Trophoblast cell (in vitro differentiated cells and primary cell): ENCODE data around the gene BRF1.

Experiments
- DNase-seq, 2 donors: peaks; one replicate each; pipeline ENCODE4 v3.0.0-alpha.2; 2016
- H2AFZ ChIP-seq: 2 replicates; pipeline ENCODE4 v1.6.1; 2013; ENCODE audit warnings: low read length, moderate library complexity, mild to moderate bottlenecking; ENCODE audit not compliant: insufficient read depth, poor library complexity
- H2AK5ac ChIP-seq: 2 replicates; pipeline ENCODE4 v1.6.1; 2013; ENCODE audit warnings: mild to moderate bottlenecking, low read length
- H2BK120ac ChIP-seq: 2 replicates; pipeline ENCODE4 v1.6.1; 2013; ENCODE audit warnings: low read length, mild to moderate bottlenecking, moderate library complexity; ENCODE audit not compliant: insufficient read depth, poor library complexity
- H2BK12ac ChIP-seq: 2 replicates; pipeline ENCODE4 v1.6.1; 2013; ENCODE audit warnings: mild to moderate bottlenecking, low read length, moderate library complexity
- H2BK5ac ChIP-seq: 2 replicates; pipeline ENCODE4 v1.6.1; 2013; ENCODE audit warnings: low read length, low read depth, moderate library complexity, mild to moderate bottlenecking; ENCODE audit not compliant: poor library complexity
- H3K14ac ChIP-seq: 2 replicates; pipeline ENCODE4 v1.6.1; 2013; ENCODE audit warnings: mild to moderate bottlenecking, low read length
- H3K18ac ChIP-seq: 2 replicates; pipeline ENCODE4 v1.6.1; 2013; ENCODE audit warnings: mild to moderate bottlenecking, low read length
- H3K23ac ChIP-seq: 2 replicates; pipeline ENCODE4 v1.6.1; 2013; ENCODE audit warnings: low read length
- H3K27ac ChIP-seq: 2 replicates; pipeline ENCODE4 v1.5.1; 2013; ENCODE audit warnings: low read depth, mild to moderate bottlenecking, inconsistent platforms, low read length, moderate library complexity
- H3K27me3 ChIP-seq: 2 replicates; pipeline ENCODE4 v1.6.1; 2013; ENCODE audit warnings: inconsistent platforms, mild to moderate bottlenecking, low read length, moderate library complexity; ENCODE audit not compliant: insufficient read depth
- H3K36me3 ChIP-seq, 2 experiments: 1 replicate in 1 of 2; 2 replicates in 1 of 2; pipeline ENCODE4 v1.6.1; 2013; ENCODE audit warnings: low read length in 2 of 2, mild to moderate bottlenecking in 2 of 2, moderate library complexity in 1 of 2; ENCODE audit not compliant: insufficient read depth in 2 of 2, control insufficient read depth in 1 of 2
- H3K4ac ChIP-seq: 2 replicates; pipeline ENCODE4 v1.6.1; 2013; ENCODE audit warnings: low read depth, mild to moderate bottlenecking, low read length, moderate library complexity
- H3K4me1 ChIP-seq, 2 experiments: 1 replicate in 1 of 2; 2 replicates in 1 of 2; pipeline ENCODE4 v1.6.1; 2013; ENCODE audit warnings: low read length in 2 of 2, mild to moderate bottlenecking in 2 of 2, moderate library complexity in 1 of 2; ENCODE audit not compliant: insufficient read depth in 2 of 2, control insufficient read depth in 1 of 2
- H3K4me2 ChIP-seq: 2 replicates; pipeline ENCODE4 v1.6.1; 2013; ENCODE audit warnings: inconsistent platforms, mild to moderate bottlenecking, low read length, moderate library complexity
- H3K4me3 ChIP-seq: 2 replicates; pipeline ENCODE4 v1.5.1; 2013; ENCODE audit warnings: mild to moderate bottlenecking, low read depth, low read length, inconsistent platforms
- H3K79me1 ChIP-seq: one replicate; pipeline ENCODE4 v1.6.1; 2013; ENCODE audit warnings: low read length
- H3K79me2 ChIP-seq: 2 replicates; pipeline ENCODE4 v1.6.1; 2013; ENCODE audit warnings: low read length, mild to moderate bottlenecking; ENCODE audit not compliant: control insufficient read depth, insufficient read depth, poor library complexity
- H3K9ac ChIP-seq: 2 replicates; pipeline ENCODE4 v1.6.1; 2013; ENCODE audit warnings: mild to moderate bottlenecking, low read length
- H3K9me3 ChIP-seq: 2 replicates; pipeline ENCODE4 v1.6.1; 2013; ENCODE audit warnings: low read depth, mild to moderate bottlenecking, control low read depth, inconsistent platforms, low read length; ENCODE audit not compliant: insufficient read depth
- H4K12ac ChIP-seq: 2 replicates; pipeline ENCODE4 v1.6.1; 2013; ENCODE audit warnings: low read depth, mild to moderate bottlenecking, low read length, moderate library complexity
- H4K8ac ChIP-seq: 2 replicates; pipeline ENCODE4 v1.6.1; 2013; ENCODE audit warnings: low read depth, mild to moderate bottlenecking, low read length, moderate library complexity
- H4K91ac ChIP-seq: one replicate; pipeline ENCODE4 v1.6.1; 2013; ENCODE audit warnings: low read depth, mild to moderate bottlenecking, low read length, moderate library complexity
- WGBS: extraction: QIAGEN DNeasy Blood & Tissue Kit; methylation state at CpG from one replicate; pipeline ENCODE4 v1.1.7; 2013; ENCODE audit warnings: missing lambda C conversion rate; ENCODE audit not compliant: insufficient read length, insufficient coverage; ENCODE audit errors: extremely low coverage; 5-methylcytosine and 5-hydroxymethylcytosine counted together

Gene BRF1

DNA sequence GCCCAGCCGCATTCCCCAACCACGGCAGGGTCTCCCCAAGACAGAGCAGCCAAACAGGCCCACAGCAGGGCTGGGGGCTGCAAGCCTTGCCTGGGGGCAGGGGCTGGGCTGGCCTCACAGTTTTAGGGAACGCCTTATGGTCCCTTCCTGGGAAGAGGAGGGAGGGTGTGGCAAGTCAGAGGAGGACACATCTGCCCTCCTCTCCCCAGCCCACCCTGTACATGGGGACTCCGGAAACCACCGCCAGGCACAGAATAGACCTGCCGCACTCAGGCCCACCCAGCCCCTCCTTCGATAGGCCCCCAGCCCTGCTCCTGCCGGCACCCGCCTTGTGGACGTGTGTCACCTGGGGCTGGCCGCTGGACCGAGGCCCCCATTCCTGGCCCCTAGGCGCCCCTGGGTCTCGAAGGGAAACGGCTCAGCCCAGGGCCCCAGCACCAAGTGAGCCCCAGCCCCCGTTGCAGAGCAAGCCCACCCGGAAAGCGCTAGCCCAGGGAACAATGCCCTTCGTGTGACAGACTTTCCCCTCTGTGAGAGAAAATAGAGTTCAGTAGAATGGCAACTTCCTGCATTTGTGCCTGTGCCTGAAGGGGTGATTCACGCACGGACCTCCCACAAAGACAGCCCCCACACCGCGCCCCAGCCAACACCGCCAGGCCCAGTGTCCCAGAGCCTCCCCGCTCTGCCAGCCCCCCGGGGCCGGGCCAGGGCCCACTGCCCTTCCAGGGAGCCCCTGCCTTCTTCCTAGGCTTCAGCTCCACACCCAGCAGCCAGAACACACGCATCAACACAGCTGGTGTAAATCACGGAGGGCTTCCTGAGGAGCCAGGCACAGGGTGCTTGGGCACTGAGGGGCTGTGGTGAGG is 107.7 kb downstream of the BRF1 start:
- Histone ChIP-seq H3K79me1 (no peaks in the 10 kb centered on the region), H3K18ac (no peak overlapping the region), H3K14ac (no peak overlapping the region), H3K36me3 (no peaks in the 10 kb centered on the region), H3K27ac (no peak overlapping the region), H2BK12ac (no peak overlapping the region), H4K91ac (no peak overlapping the region), H2AK5ac (no peak overlapping the region), H3K4me1 (peaks cover 0 to 10% of the 10 kb centered on the region in 2 experiments), H3K27me3 (peaks cover 15% of the 10 kb centered on the region), H3K23ac (no peak overlapping the region), H3K9me3 (peaks cover 5% of the 10 kb centered on the region), H3K9ac (no peak overlapping the region), H2BK5ac (no peak overlapping the region), H3K79me2 (no peaks in the 10 kb centered on the region), H3K4me3 (no peak overlapping the region), H4K8ac (no peak overlapping the region), H3K4me2 (no peak overlapping the region), H2AFZ (no peak overlapping the region), H3K4ac (no peak overlapping the region), H4K12ac (no peak overlapping the region), H2BK120ac (no peak overlapping the region)
- no peak for DNase-seq
- WGBS = no CpG with 5 or more reads among the region's 29 CpGs

DNA sequence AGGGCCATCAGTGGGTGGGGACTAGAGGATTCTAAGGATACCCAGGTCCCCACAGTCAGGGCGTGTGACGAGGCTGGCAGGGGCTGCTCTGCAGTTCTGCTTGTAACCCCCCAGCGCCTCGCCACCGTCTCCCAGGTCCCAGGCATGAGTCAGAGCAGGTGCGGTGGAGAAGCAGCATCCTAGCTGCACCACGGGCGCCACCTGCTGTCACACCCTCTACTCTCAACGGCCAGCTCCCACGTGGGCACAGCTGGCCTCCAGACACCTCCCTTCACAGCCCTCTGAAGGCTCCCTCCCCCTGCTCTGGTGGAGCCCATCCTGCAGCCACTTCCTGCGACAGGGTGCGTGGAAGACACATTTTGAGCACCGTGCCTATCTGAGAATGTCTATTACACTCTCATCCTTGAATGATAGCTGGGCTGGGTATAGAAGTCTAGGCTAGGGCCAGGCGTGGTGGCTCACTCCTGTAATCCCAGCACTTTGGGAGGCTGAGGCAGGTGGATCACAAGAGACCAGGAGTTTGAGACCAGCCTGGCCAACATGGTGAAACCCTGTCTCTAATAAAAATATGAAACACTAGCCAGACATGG is 112.8 kb downstream of the BRF1 start:
- H3K4ac ChIP-seq = no peak overlapping the region

GRCh38 chr14:105187116-105187515 is 113.7 kb downstream of the BRF1 start:
- H2AFZ ChIP-seq = no peak overlapping the region
- H2BK12ac ChIP-seq = no peak overlapping the region
- no peak overlapping the region for H2BK5ac ChIP-seq
- no peak overlapping the region for H4K12ac ChIP-seq
- no peak overlapping the region for H3K4me3 ChIP-seq
- no peak overlapping the region for H3K4ac ChIP-seq
- H4K91ac ChIP-seq = no peak overlapping the region
- H4K8ac ChIP-seq = no peak overlapping the region
- no peak overlapping the region for H2AK5ac ChIP-seq
- no peak overlapping the region for H3K23ac ChIP-seq
- peaks cover 7% of the 10 kb centered on the region for H3K9me3 ChIP-seq
- WGBS = no CpG with 5 or more reads among the region's 4 CpGs
- DNase-seq = no peak
- H2BK120ac ChIP-seq = no peak overlapping the region
- no peak overlapping the region for H3K14ac ChIP-seq
- no peaks in the 10 kb centered on the region for H3K36me3 ChIP-seq
- no peak overlapping the region for H3K9ac ChIP-seq
- no peak overlapping the region for H3K27ac ChIP-seq
- no peaks in the 10 kb centered on the region for H3K4me1 ChIP-seq
- no peak overlapping the region for H3K18ac ChIP-seq
- no peaks in the 10 kb centered on the region for H3K79me2 ChIP-seq
- H3K79me1 ChIP-seq = no peaks in the 10 kb centered on the region
- no peaks in the 10 kb centered on the region for H3K27me3 ChIP-seq
- no peak overlapping the region for H3K4me2 ChIP-seq

More for the DNA sequence above, 112.8 kb downstream of the BRF1 start:
- no peak overlapping the region for H3K18ac ChIP-seq
- H2BK120ac ChIP-seq = no peak overlapping the region
- no peaks in the 10 kb centered on the region for H3K36me3 ChIP-seq
- WGBS = no CpG with 5 or more reads among the region's 14 CpGs
- H4K12ac ChIP-seq = no peak overlapping the region
- no peaks in the 10 kb centered on the region for H3K27me3 ChIP-seq
- H3K79me1 ChIP-seq = no peaks in the 10 kb centered on the region
- H2BK5ac ChIP-seq = no peak overlapping the region
- H3K4me2 ChIP-seq = no peak overlapping the region
- no peak overlapping the region for H4K8ac ChIP-seq
- H3K9me3 ChIP-seq = peaks cover 7% of the 10 kb centered on the region
- no peak overlapping the region for H2AK5ac ChIP-seq
- H3K79me2 ChIP-seq = no peaks in the 10 kb centered on the region
- no peak overlapping the region for H2AFZ ChIP-seq
- H3K4me1 ChIP-seq = no peaks in the 10 kb centered on the region
- peak; percentile 20 to 49 for DNase-seq
- no peak overlapping the region for H4K91ac ChIP-seq
- no peak overlapping the region for H3K4me3 ChIP-seq
- H3K27ac ChIP-seq = no peak overlapping the region
- H3K23ac ChIP-seq = no peak overlapping the region
- no peak overlapping the region for H2BK12ac ChIP-seq
- H3K14ac ChIP-seq = no peak overlapping the region
- no peak overlapping the region for H3K9ac ChIP-seq

- H3K4me1 ChIP-seq = peaks cover 0 to 3% of the 10 kb centered on the region in 2 experiments
- H3K23ac ChIP-seq = no peak overlapping the region
- no peak overlapping the region for H3K14ac ChIP-seq
- H2BK12ac ChIP-seq = no peak overlapping the region
- peaks cover 7% of the 10 kb centered on the region for H3K9me3 ChIP-seq
- WGBS = no CpG with 5 or more reads among the region's 4 CpGs
- H3K18ac ChIP-seq = no peak overlapping the region
- H2AK5ac ChIP-seq = no peak overlapping the region
- H3K4ac ChIP-seq = no peak overlapping the region
- H4K12ac ChIP-seq = no peak overlapping the region
- no peak overlapping the region for H3K9ac ChIP-seq
- no peak overlapping the region for H3K27ac ChIP-seq
- H3K4me3 ChIP-seq = no peak overlapping the region
- H4K8ac ChIP-seq = no peak overlapping the region
- H4K91ac ChIP-seq = no peak overlapping the region
- H3K79me2 ChIP-seq = no peaks in the 10 kb centered on the region
- H3K4me2 ChIP-seq = no peak overlapping the region
- H3K36me3 ChIP-seq = no peaks in the 10 kb centered on the region
- H2BK5ac ChIP-seq = no peak overlapping the region
- H3K27me3 ChIP-seq = no peaks in the 10 kb centered on the region
- no peak overlapping the region for H2AFZ ChIP-seq
- no peak overlapping the region for H2BK120ac ChIP-seq
- H3K79me1 ChIP-seq = peaks cover 1% of the 10 kb centered on the region
- DNase-seq = no peak
Measured at GRCh38 chr14:105185973-105186372, 114.8 kb downstream of the BRF1 start.
